IMR-90 (cell line): Measurements from ENCODE around the gene CTIF. TPM values are rescaled to one million over a fixed set of nuclear protein-coding genes. Genes with fewer than 3 reads are reported as not detected.
A peak's percentile ranks its signal among the peaks of the same experiment; 100 is the strongest.

ENCODE experiments used
- ATAC-seq: fragments of 200-7000 bp; cut with Tn5 transposase; 2 replicates; pipeline ENCODE4 v1.9.1; 2020; ENCODE audit warnings: low read depth, mild to moderate bottlenecking, moderate library complexity
- BruUV-seq: library from RNA; stranded (reverse); fragments of 400-500 nt; replicated peaks from 2 replicates; lab custom pipeline; 2021; lab: Mats Ljungman, UMichigan
- CTCF ChIA-PET: fragments of 300-600 bp; formaldehyde crosslinking; extraction: SDS; loops from one replicate; lab custom pipeline; 2021; ENCODE audit warnings: antibody characterized with exemption; lab: Yijun Ruan, JAX
- POLR2A ChIA-PET: fragments of 300-600 bp; sonication (Branson Sonifier 250); formaldehyde crosslinking; loops from one replicate; lab custom pipeline; 2022; ENCODE audit warnings: antibody characterized with exemption; ENCODE audit not compliant: unreplicated experiment; lab: Charles Lee
- DNase-seq: peaks from one replicate; pipeline ENCODE4 v3.0.0; 2013
- H2AFZ ChIP-seq: replicated peaks from 2 replicates; pipeline ENCODE3; 2013; ENCODE audit warnings: low read length, mild to moderate bottlenecking; ENCODE audit not compliant: poor library complexity
- H2AK5ac ChIP-seq: 2 replicates; pipeline ENCODE4 v1.6.1; 2013; ENCODE audit warnings: low read depth, low read length, inconsistent platforms
- H2AK9ac ChIP-seq: replicated peaks from 2 replicates; pipeline ENCODE3; 2013; ENCODE audit warnings: mild to moderate bottlenecking, low read depth, low read length, moderate library complexity; ENCODE audit not compliant: poor library complexity
- H2BK120ac ChIP-seq: 2 replicates; pipeline ENCODE4 v1.6.1; 2013; ENCODE audit warnings: low read depth, low read length, inconsistent platforms
- H2BK15ac ChIP-seq: 3 replicates; pipeline ENCODE4 v1.6.1; 2013; ENCODE audit warnings: low read depth, low read length, inconsistent platforms
- H2BK20ac ChIP-seq: 2 replicates; pipeline ENCODE4 v1.6.1; 2013; ENCODE audit warnings: low read depth, mild to moderate bottlenecking, inconsistent platforms, low read length, moderate library complexity
- H2BK5ac ChIP-seq: 2 replicates; pipeline ENCODE4 v1.6.1; 2013; ENCODE audit warnings: mild to moderate bottlenecking, low read depth, low read length, inconsistent platforms; ENCODE audit not compliant: poor library complexity, severe bottlenecking
- H3K14ac ChIP-seq: replicated peaks from 2 replicates; pipeline ENCODE4 v1.6.1; 2013; ENCODE audit warnings: low read depth, low read length, inconsistent platforms
- H3K18ac ChIP-seq: 2 replicates; pipeline ENCODE4 v1.6.1; 2013; ENCODE audit warnings: low read depth, low read length, control low read depth
- H3K23ac ChIP-seq: 2 replicates; pipeline ENCODE4 v1.6.1; 2013; ENCODE audit warnings: low read depth, low read length, inconsistent platforms
- H3K27ac ChIP-seq: 2 replicates; pipeline ENCODE4 v1.5.1; 2013; ENCODE audit warnings: mild to moderate bottlenecking, control low read depth, low read length; ENCODE audit not compliant: insufficient read depth
- H3K27me3 ChIP-seq: 2 replicates; pipeline ENCODE4 v1.6.1; 2013; ENCODE audit warnings: low read length; ENCODE audit not compliant: control insufficient read depth, insufficient read depth
- H3K36me3 ChIP-seq: 2 replicates; pipeline ENCODE4 v1.6.1; 2013; ENCODE audit warnings: low read length, mixed read lengths; ENCODE audit not compliant: control insufficient read depth, insufficient read depth
- H3K4ac ChIP-seq: 2 replicates; pipeline ENCODE4 v1.6.1; 2013; ENCODE audit warnings: low read depth, low read length, inconsistent platforms
- H3K4me1 ChIP-seq: 2 replicates; pipeline ENCODE4 v1.6.1; 2013; ENCODE audit warnings: low read length, mixed read lengths; ENCODE audit not compliant: control insufficient read depth, insufficient read depth
- H3K4me2 ChIP-seq: 2 replicates; pipeline ENCODE4 v1.6.1; 2013; ENCODE audit warnings: low read depth, mild to moderate bottlenecking, control low read depth, low read length, moderate library complexity
- H3K4me3 ChIP-seq: 2 replicates; pipeline ENCODE4 v1.5.1; 2013; ENCODE audit warnings: low read depth, mild to moderate bottlenecking, control low read depth, low read length, moderate library complexity; ENCODE audit not compliant: insufficient read depth
- H3K56ac ChIP-seq: 2 replicates; pipeline ENCODE4 v1.6.1; 2013; ENCODE audit warnings: low read length, inconsistent platforms; ENCODE audit not compliant: insufficient read depth; ENCODE audit errors: extremely low read depth
- H3K79me1 ChIP-seq, 2 experiments: 2 replicates each; pipeline ENCODE4 v1.6.1; 2013; ENCODE audit warnings: low read length in 2 of 2, inconsistent platforms in 1 of 2, low read depth in 1 of 2
- H3K9ac ChIP-seq: 2 replicates; pipeline ENCODE4 v1.6.1; 2013; ENCODE audit warnings: low read depth, low read length, control low read depth
- H3K9me1 ChIP-seq: 2 replicates; pipeline ENCODE4 v1.6.1; 2013; ENCODE audit warnings: low read length, inconsistent platforms; ENCODE audit not compliant: insufficient read depth
- H3K9me3 ChIP-seq: 2 replicates; pipeline ENCODE4 v1.6.1; 2013; ENCODE audit warnings: low read length; ENCODE audit not compliant: control insufficient read depth, insufficient read depth
- H4K20me1 ChIP-seq: 2 replicates; pipeline ENCODE4 v1.6.1; 2013; ENCODE audit warnings: low read length, inconsistent platforms; ENCODE audit not compliant: insufficient read depth
- H4K5ac ChIP-seq: 2 replicates; pipeline ENCODE4 v1.6.1; 2013; ENCODE audit warnings: mild to moderate bottlenecking, low read depth, low read length, control low read depth
- H4K8ac ChIP-seq, 2 experiments: 2 replicates each; pipeline ENCODE4 v1.6.1; 2013; ENCODE audit warnings: low read depth in 2 of 2, low read length in 2 of 2, control low read depth in 1 of 2, inconsistent platforms in 1 of 2
- H4K91ac ChIP-seq: 2 replicates; pipeline ENCODE4 v1.6.1; 2013; ENCODE audit warnings: low read depth, low read length, inconsistent platforms; ENCODE audit not compliant: insufficient read depth
- FOS ChIP-seq: fragments of 150-350 bp; IDR thresholded peaks from 2 replicates; pipeline ENCODE4 v1.6.1; 2016; ENCODE audit warnings: low read depth, low read length
- POLR2A ChIP-seq: IDR thresholded peaks from 2 replicates; pipeline ENCODE4 v1.6.1; 2012; ENCODE audit warnings: mild to moderate bottlenecking, low read depth, low read length
- SMC3 ChIP-seq: fragments of 150-350 bp; IDR thresholded peaks from 2 replicates; pipeline ENCODE4 v1.6.1; 2016; ENCODE audit warnings: low read depth, mild to moderate bottlenecking, antibody characterized with exemption, low read length, moderate library complexity
- USF2 ChIP-seq: fragments of 150-350 bp; IDR thresholded peaks from 2 replicates; pipeline ENCODE4 v1.6.1; 2017; ENCODE audit warnings: mild to moderate bottlenecking, antibody characterized with exemption, low read length, low read depth
- whole genome bisulfite sequencing, 2 experiments: methylation state at CpG; one replicate each; pipeline versions ENCODE4 v1.1.5 to v1.1.7; 2013; ENCODE audit warnings: missing lambda C conversion rate in 2 of 2; ENCODE audit not compliant: insufficient read length in 1 of 2; ENCODE audit errors: extremely low coverage in 2 of 2; 5-methylcytosine and 5-hydroxymethylcytosine counted together
- dilution Hi-C: fragments of 300-500 bp; cut with HindIII; formaldehyde crosslinking; loops from one replicate; pipeline ENCODE4 v1.14.3; 2018; ENCODE audit warnings: low sequenced_read_pairs; ENCODE audit not compliant: unreplicated experiment
- in situ Hi-C: fragments of 300-500 bp; cut with MboI; formaldehyde crosslinking; loops from 3 replicates; pipeline ENCODE4 v1.14.3; 2019; ENCODE audit warnings: low sequenced_read_pairs, inconsistent platforms, mixed read lengths
- intact Hi-C: fragments of 100-400 bp; cut with micrococcal nuclease; formaldehyde crosslinking; loops from 2 replicates; pipeline ENCODE4 v1.10.0; 2022
- polyA plus RNA-seq, 3 experiments: library from polyadenylated mRNA; depleted of rRNA; stranded (reverse); fragments of >200 nt; gene quantifications; 2 replicates each; pipeline ENCODE4 v1.2.3, GENCODE V29; 2012; ENCODE audit warnings: low replicate concordance in 1 of 3
- total RNA-seq: library from RNA; depleted of rRNA; stranded (reverse); fragments of >200 nt; gene quantifications from 2 replicates; pipeline ENCODE4 v1.2.3, GENCODE V29; 2012

The CTIF gene
- total and polyA plus RNA-seq, 2 of the 4 experiments (the other 2 are of a cell fraction), result 25.1 to 57.0 TPM

- WGBS, 2 experiments, result 71% methylated on average over 3 of the region's 9 CpGs; no CpG with 5 or more reads in 1 of the 2 experiments
- peaks cover 97% of the 10 kb centered on the region for H4K20me1 ChIP-seq
- dilution Hi-C loops, result no loop called here
Observed at GRCh38 chr18:48547531-48547981, 8.7 kb downstream of the CTIF start.

More at GRCh38 chr18:48547531-48547981, 8.7 kb downstream of the CTIF start:
- Histone ChIP-seq H3K36me3 (peaks cover 7% of the 10 kb centered on the region), H2BK20ac (0 out of 2 replicates have a peak overlapping the region, but pooled peaks have one; percentile 48), H3K18ac (peak overlapping the region; percentile 7; the same call in 1 of the 2 replicates), H3K4me3 (no peak overlapping the region), H2AFZ (no peak overlapping the region), H3K27me3 (no peaks in the 10 kb centered on the region), H4K91ac (peak overlapping the region; percentile 89), H2AK9ac (no peak overlapping the region), H3K4me1 (peaks cover 53% of the 10 kb centered on the region), H2BK120ac (peak overlapping the region; percentile 86), H3K4me2 (peak overlapping the region; percentile 51), H3K56ac (0 out of 2 replicates have a peak overlapping the region, but pooled peaks have one; percentile 11), H3K9ac (peak overlapping the region; percentile 18; the same call in 1 of the 2 replicates), H3K4ac (peak overlapping the region; percentile 91), H2AK5ac (peak overlapping the region; percentile 32; the same call in 1 of the 2 replicates), H3K79me1 (peaks cover 55 to 99% of the 10 kb centered on the region in 2 experiments), H2BK15ac (peak overlapping the region; percentile 80), H3K9me3 (no peaks in the 10 kb centered on the region), H4K8ac (peak overlapping the region; percentile 14 to 21; a peak in 2 of 4 replicates), H4K5ac (peak overlapping the region; percentile 7; the same call in 1 of the 2 replicates), H3K27ac (peak overlapping the region; percentile 52), H3K9me1 (peaks cover 73% of the 10 kb centered on the region), H3K14ac (peak overlapping the region; percentile 92), H2BK5ac (peak overlapping the region; percentile 46), H3K23ac (peak overlapping the region; percentile 96; the same call in 1 of the 2 replicates)
- BruUV-seq, result no TSS peak
- intact Hi-C loops, result no loop called here
- CTCF ChIA-PET, result interaction anchor here (1.0 kb wide), 1 partner anchor 589 kb away, joined by 3 read pairs; no protein-coding TSS in a partner anchor
- POLR2A ChIA-PET, result no interaction called here
- ATAC-seq, result no peak; the same call in 1 of the 2 replicates
- TF ChIP-seq FOS, result no peak
- TF ChIP-seq SMC3, result no peak
- TF ChIP-seq USF2, result no peak
- TF ChIP-seq POLR2A, result no peak; the same call in 1 of the 2 replicates
- in situ Hi-C loops, result loop anchor here (5.0 to 25.0 kb wide), 2 partner anchors 115 to 390 kb away; no protein-coding TSS in a partner anchor
- DNase-seq, result no peak
